ENCODE data around the gene KRT8.
"Not testable (repeated sequence)": the region's sequence is repeated elsewhere in the genome, so short reads cannot be mapped to it uniquely, and the experiment has no call there.

Gene KRT8

DNA sequence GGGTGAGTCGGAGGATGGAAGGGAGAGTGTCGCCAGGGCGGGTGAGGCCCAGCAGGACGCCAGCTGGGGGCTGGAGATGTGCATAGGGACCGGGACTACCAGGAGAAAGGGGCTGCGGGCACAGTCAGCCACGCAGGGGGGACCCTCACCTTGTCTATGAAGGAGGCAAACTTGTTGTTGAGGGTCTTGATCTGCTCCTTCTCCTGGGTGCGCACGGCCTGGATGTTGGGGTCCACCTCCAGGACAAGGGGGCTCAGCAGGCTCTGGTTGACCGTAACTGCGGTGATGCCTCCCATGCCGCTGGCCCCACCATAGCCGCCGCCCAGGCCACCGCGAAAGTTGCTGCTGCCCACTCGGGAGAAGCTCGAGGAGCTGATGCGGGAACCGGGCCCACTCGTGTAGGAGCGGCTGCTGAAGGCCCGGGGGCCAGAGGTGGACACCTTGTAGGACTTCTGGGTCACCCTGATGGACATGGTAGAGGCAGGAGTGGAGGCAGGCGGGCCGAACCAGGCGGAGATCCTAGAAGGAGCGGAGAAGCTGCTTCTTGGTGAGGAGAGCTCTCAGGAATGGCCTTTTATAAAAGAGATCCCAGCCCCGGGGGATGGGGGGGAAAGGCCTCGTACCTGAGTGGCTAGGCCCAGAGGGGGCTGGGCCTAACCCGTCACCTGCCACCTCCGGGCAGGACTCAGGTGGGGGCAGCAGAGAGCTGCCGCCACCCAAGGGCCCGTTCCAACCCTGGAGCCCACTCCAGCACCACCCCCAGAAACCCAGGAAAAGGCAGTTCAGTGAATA, at the start of gene KRT8:
TSS of gene KRT8 (minus strand) at position 568 of the 792 bp plus-strand sequence. CDS start at position 473, 95 bp downstream.
- not testable (repeated sequence) for DNase-seq (ENCODE audit: low read depth)

DNA sequence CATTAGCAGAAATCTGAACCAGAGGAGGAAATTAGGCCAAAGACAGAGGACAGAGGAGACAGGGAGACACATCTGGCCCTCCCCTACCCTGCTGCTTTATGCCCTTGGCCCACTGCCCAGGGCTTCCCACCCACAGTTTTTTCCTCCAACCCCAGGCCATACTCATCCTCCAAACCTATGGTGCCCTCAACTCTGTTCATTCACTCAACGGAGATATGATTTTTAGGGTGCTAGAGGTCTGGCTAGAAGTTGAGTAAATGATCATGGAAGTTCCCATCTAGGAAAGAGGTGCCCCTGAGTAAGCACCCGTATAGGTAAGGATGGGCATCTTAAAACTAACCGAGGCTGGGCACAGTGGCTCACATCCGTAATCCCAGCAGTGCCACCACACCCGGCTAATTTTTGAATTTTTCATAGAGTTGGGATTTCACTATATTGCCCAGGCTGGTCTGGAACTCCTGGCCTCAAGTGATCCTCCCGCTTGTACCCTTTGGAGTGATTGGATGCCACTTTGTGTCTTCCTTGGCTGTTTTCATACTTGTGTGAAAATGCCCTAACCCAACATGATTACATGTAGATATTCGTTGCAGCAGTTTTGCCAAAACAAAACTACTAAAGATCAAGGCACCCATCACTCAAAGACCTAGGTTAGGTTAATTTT, 48.4 kb upstream of the KRT8 start:
- no peak for DNase-seq (ENCODE audit: low read depth)

GRCh38 chr12:52952076-52952801, 47.4 kb upstream of the KRT8 start:
- no peak for DNase-seq (ENCODE audit: low read depth)

- no peak for DNase-seq (ENCODE audit: low read depth)
These were observed 46.8 kb upstream of the KRT8 start for GRCh38 chr12:52951640-52952039.

DNA sequence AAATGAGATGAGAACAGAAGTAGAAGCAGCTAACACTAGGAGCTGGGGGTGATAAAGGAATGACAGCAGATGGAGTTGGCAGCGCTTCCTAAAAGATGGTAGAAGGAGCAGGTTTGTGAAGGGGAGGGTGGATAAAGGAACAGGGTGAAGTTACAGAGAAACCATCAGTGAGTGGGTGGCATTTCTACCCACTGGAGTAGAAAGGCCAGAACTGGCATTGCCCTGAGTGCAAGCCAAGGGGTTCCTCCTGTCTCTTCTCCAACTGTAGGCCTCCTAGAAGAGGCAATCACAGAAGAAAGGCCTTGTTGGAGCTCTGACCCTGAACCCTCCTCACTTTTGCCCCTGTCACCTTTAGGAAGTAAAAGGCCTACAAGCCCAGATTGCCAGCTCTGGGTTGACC, 46.2 kb upstream of the KRT8 start:
- no peak for DNase-seq (ENCODE audit: low read depth)

- no peak for DNase-seq (ENCODE audit: low read depth)
These were observed 45.7 kb upstream of the KRT8 start for GRCh38 chr12:52950553-52950952.

GRCh38 chr12:52949413-52950331, 44.8 kb upstream of the KRT8 start:
- no peak for DNase-seq (ENCODE audit: low read depth)

GRCh38 chr12:52947738-52948423, 43.0 kb upstream of the KRT8 start:
- no peak for DNase-seq (ENCODE audit: low read depth)

DNA sequence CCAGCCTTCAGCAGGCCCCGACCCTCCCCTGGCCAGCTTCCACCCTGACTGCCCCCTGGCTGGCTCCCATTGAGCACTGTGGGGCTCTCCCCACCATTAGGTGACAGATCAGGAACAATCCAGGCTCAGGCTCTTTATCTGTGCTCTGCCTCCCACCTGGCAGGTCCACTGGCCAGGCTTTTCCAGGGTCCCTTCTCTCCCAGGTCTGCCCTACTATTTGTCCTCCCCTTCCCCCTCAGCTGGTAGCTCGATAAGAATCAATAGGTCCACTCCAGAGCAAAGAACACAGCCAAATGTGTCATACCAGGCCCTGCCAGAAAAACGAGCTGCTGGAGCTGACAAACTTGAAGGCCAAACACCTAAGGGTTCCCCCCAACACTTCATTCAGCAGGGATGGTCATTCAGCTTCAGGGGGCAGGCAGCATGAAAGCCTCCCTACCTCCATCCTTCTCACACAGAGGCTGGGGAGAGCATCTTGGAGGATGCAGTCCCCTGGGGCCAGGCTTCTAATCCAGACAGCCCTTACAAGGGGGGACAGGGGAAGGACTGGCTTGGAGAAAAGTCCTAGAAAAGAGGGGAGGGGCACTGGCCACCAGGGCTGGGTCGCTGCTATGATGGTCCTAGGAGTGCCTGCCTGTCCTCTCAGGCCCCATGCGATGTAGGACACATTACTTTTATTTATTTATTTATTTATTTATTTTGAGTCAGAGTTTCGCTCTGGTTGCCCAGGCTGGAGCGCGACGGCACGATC, 42.1 kb upstream of the KRT8 start:
- no peak for DNase-seq (ENCODE audit: low read depth)

GRCh38 chr12:52946334-52946733, 41.5 kb upstream of the KRT8 start:
- DNase-seq (ENCODE audit: low read depth) = no peak

GRCh38 chr12:52945389-52946232, 40.7 kb upstream of the KRT8 start:
- no peak for DNase-seq (ENCODE audit: low read depth)

- no peak for DNase-seq (ENCODE audit: low read depth)
These were observed 40.0 kb upstream of the KRT8 start for GRCh38 chr12:52944683-52945388.

DNA sequence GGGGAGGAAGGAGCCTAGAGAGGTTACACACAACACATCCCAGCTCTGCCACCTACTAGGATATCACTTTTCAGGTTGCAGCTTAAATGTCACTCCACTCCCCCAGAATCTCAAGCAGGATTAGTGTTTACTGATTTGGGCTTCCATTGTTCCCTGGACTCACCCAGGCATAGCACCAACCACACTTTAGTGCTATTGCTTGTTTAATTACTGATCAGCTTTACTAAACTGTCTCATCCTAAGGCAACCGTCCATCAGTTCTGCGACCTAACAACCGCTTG, 38.0 kb upstream of the KRT8 start:
- DNase-seq (ENCODE audit: low read depth) = no peak

DNA sequence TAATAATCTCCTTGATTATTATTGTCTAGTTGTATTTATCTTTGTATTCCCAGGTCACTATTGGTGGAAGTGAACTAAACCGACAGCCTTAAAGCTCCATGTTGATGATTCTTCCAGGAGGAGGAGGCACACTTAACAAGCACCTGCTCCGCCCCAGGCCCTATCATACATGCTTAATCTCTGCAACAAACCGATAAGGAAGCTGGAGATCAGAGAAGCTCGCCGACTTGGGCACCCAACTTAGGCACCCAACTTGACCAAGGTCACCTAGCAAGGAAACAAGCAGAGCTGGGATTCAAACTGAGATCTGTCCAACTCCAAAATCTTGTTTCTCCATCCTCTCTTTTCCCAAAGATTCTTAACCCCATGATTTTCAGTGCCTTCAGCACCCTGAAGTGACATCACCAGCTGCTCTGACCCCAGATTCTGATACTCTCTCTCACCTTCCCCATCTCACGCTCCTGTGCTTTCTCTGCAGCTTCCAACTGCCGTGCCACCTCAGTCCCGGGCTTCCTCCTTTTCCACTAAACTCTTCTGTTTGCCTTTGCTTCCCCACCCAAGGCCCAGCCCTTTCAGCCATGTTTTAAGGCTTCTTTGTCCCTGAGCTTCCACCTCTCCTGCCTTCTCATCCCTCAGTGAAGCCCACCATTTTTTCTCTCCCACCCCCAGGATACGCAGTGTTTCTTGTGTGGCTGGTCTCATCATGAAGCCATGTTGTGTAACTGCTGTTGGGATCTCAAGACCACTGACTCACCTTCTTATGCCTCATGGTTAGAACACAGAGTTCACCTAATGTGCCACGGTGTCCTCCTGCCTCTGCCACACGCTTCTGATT, 37.4 kb upstream of the KRT8 start:
- DNase-seq (ENCODE audit: low read depth) = no peak

GRCh38 chr12:52929538-52929937, 24.7 kb upstream of the KRT8 start:
- DNase-seq (ENCODE audit: low read depth) = no peak

DNA sequence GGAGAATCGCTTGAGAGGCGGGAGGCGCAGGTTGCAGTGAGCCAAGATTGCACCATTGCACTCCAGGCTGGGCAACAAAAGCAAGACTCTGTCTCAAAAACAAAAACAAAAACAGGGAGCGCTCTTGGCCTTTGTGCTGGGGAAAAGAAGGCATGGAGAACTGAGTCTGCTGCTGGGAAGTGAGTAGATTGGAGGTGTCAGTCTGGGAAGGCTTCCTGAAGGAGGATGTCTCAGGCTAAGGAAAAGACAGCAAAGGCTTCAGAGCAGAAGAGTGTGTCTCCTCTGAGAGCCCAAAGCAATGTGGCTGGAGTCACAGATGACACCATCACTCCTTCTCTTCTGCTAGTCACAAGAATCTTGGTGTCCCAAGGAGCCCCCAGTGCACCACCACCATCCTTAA, 23.1 kb upstream of the KRT8 start:
- no peak for DNase-seq (ENCODE audit: low read depth)

DNA sequence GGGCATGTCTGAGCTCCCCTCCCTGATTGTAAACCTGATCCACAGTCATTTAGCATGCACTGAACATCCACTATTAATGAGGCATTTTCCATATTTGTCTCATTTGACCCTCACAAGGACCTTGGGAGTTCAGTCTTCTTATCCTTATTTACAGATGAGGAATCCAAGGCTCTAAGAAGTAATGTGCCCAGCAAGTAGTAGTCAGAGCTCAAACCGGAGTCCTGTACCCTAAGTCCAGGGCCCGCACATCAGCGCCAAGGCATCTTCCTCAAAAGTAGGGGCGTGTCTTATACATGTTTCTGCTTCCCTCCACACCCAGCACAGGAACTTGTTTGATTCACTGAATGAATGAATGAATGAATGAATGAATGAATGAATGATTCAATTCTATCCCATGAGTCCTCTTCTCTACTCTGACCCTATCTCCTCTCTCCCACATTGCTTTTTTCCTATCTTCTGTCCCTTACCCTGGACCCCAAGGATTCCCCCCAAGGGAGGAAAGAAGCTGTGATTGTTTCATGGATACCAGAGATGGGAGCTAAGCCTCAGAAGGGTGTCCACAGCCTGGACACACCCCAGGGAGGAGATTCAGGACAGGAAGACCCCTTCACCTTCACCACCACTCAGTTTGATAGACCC, 21.8 kb upstream of the KRT8 start:
- no peak for DNase-seq (ENCODE audit: low read depth)
